NCI-H1417 (cell line): Measurements from ENCODE around the gene FADS3.

Experiments used
- DNase-seq, 3 experiments: peaks; one replicate each; lab custom pipeline; 2025; lab: John Stamatoyannopoulos, UW

Gene FADS3

GRCh38 chr11:61860054-61860903 lies 31.1 kb downstream of the FADS3 start:
- no peak for DNase-seq

GRCh38 chr11:61855939-61856680 lies 35.2 kb downstream of the FADS3 start:
- no peak for DNase-seq

GRCh38 chr11:61854966-61855714 lies 36.2 kb downstream of the FADS3 start:
- no peak for DNase-seq

- no peak for DNase-seq
Observed at GRCh38 chr11:61854206-61854895, 37.0 kb downstream of the FADS3 start.

- no peak for DNase-seq
Observed at GRCh38 chr11:61853698-61854169, 37.6 kb downstream of the FADS3 start.

- DNase-seq = no peak
Observed at GRCh38 chr11:61851900-61852295, 39.4 kb downstream of the FADS3 start.

- DNase-seq = no peak
Observed at GRCh38 chr11:61851113-61851899, 40.0 kb downstream of the FADS3 start.

GRCh38 chr11:61850687-61851086 lies 40.7 kb downstream of the FADS3 start:
- DNase-seq = no peak

- no peak for DNase-seq
Observed at GRCh38 chr11:61848631-61849030, 42.7 kb downstream of the FADS3 start.

- DNase-seq = no peak
Observed at GRCh38 chr11:61847914-61848581, 43.3 kb downstream of the FADS3 start.

- DNase-seq = no peak
Observed at GRCh38 chr11:61846362-61847020, 44.9 kb downstream of the FADS3 start.

GRCh38 chr11:61844909-61845565 lies 46.3 kb downstream of the FADS3 start:
- no peak for DNase-seq

- no peak for DNase-seq
Observed at GRCh38 chr11:61842528-61842820, 48.9 kb downstream of the FADS3 start.

GRCh38 chr11:61841636-61842527 lies 49.5 kb downstream of the FADS3 start:
- no peak for DNase-seq

- DNase-seq = no peak
Observed at GRCh38 chr11:61840371-61840770, 51.0 kb downstream of the FADS3 start.

- DNase-seq = no peak
Observed at GRCh38 chr11:61839742-61840141, 51.6 kb downstream of the FADS3 start.

- no peak for DNase-seq
Observed at GRCh38 chr11:61838921-61839320, 52.4 kb downstream of the FADS3 start.

GRCh38 chr11:61838501-61838900 lies 52.8 kb downstream of the FADS3 start:
- DNase-seq = no peak
